ENCODE data around the gene CD2AP. TPM values are rescaled to one million over a fixed set of nuclear protein-coding genes. Genes with fewer than 3 reads are reported as not detected.
A peak's percentile ranks its signal among the peaks of the same experiment; 100 is the strongest.
"Not testable (repeated sequence)": the region's sequence is repeated elsewhere in the genome, so short reads cannot be mapped to it uniquely, and the experiment has no call there.

Gene CD2AP
- total RNA-seq, 4 donors from 2014 or later, result 49.8 to 140 (median 93.3) TPM

- Histone ChIP-seq H3K36me3 (no peaks in the 10 kb centered on the region), H3K27me3 (no peaks in the 10 kb centered on the region), H3K4me1 (peaks cover 4 to 54% (median 37%) of the 10 kb centered on the region in 4 donors), H3K9me3 (no peaks in the 10 kb centered on the region), H3K4me3 (peak overlapping the region; percentile 60 to 96 (median 91)), H3K27ac (peak overlapping the region; percentile 97 to 99 (median 98))
- 0 to 3% methylated on average over 5 to 25 of the region's 31 CpGs for WGBS, 2 donors (ENCODE audit: low coverage in 1 of 2)
- intact Hi-C loops (cut with DNase I; ENCODE audit: low total_unique reads), result no loop called here
- DNase-seq, result peak; percentile 41
- TF ChIP-seq EP300 (IDR thresholded peaks at IDR 0.05; ENCODE audit: low read depth) (no peak), POLR2AphosphoS5 (IDR thresholded peaks at IDR 0.05) (peak in 2 of 3 donors; percentile 41), POLR2A (IDR thresholded peaks at IDR 0.05) (peak; percentile 57)
- in situ Hi-C loops (cut with MboI; ENCODE audit: low pct_ligation_motif_present in 1 of 4, low pct_unique_long_range_greater_than_20kb in 1 of 4, low sequenced_read_pairs in 3 of 4), result no loop called here
These were observed 897 bp downstream of the CD2AP start for GRCh38 chr6:47478233-47479139.

DNA sequence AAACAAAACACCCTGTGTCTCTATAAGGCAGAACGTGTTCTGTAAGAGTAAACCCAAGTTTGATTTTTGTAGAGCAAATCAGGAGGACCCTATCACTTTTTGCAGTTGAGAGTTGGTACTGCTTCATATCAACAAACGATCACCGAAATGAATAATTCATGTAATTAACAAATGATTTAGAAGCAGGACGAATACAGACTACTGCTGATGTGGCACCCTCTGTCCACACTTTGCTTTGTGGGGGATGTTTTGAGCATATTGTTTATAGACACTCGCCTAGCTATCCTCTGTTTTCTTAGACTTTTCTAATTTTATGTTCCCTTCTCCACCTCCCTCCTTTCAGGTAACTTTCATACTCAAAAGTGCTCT is 1.5 kb downstream of the CD2AP start:
- no peaks in the 10 kb centered on the region for H3K27me3 ChIP-seq
- DNase-seq, result no peak
- peak overlapping the region; percentile 97 to 99 (median 98) for H3K27ac ChIP-seq
- H3K4me3 ChIP-seq, result peak overlapping the region; percentile 60 to 96 (median 91)
- no peaks in the 10 kb centered on the region for H3K9me3 ChIP-seq
- TF ChIP-seq POLR2A (IDR thresholded peaks at IDR 0.05) (no peak), EP300 (IDR thresholded peaks at IDR 0.05; ENCODE audit: low read depth) (no peak), POLR2AphosphoS5 (IDR thresholded peaks at IDR 0.05) (no peak)
- TF ChIP-seq, protein P1, sequence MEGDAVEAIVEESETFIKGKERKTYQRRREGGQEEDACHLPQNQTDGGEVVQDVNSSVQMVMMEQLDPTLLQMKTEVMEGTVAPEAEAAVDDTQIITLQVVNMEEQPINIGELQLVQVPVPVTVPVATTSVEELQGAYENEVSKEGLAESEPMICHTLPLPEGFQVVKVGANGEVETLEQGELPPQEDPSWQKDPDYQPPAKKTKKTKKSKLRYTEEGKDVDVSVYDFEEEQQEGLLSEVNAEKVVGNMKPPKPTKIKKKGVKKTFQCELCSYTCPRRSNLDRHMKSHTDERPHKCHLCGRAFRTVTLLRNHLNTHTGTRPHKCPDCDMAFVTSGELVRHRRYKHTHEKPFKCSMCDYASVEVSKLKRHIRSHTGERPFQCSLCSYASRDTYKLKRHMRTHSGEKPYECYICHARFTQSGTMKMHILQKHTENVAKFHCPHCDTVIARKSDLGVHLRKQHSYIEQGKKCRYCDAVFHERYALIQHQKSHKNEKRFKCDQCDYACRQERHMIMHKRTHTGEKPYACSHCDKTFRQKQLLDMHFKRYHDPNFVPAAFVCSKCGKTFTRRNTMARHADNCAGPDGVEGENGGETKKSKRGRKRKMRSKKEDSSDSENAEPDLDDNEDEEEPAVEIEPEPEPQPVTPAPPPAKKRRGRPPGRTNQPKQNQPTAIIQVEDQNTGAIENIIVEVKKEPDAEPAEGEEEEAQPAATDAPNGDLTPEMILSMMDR (IDR thresholded peaks at IDR 0.05), result no peak
- intact Hi-C loops (cut with DNase I; ENCODE audit: low total_unique reads) (no loop called here), in situ Hi-C loops (cut with MboI; ENCODE audit: low pct_ligation_motif_present in 1 of 4, low pct_unique_long_range_greater_than_20kb in 1 of 4, low sequenced_read_pairs in 3 of 4) (no loop called here)
- no peaks in the 10 kb centered on the region for H3K36me3 ChIP-seq
- H3K4me1 ChIP-seq, result peaks cover 4 to 60% (median 41%) of the 10 kb centered on the region in 4 donors
- 2 to 5% methylated on average over 5 of the region's 5 CpGs for WGBS, 2 donors (ENCODE audit: low coverage in 1 of 2)

DNA sequence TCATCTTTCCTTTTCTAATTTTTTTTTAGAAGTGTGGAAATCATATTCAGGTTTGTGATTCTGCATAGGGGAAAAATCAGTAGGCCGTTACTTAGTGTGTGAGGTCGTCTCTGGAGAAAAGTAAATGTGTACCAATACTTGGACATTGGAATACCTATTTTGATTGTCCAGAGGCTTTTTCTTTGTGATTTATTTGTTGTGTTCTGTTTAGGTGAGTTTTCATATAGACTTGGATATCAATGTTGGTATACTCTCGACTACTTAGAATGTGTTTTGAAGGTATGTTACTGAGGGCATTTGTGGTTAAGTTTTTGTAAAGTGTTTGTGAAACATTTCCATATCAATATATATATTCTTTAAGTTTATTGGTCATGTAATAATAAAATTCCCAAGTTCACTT is 2.3 kb downstream of the CD2AP start:
- H3K4me1 ChIP-seq, result peaks cover 4 to 68% (median 47%) of the 10 kb centered on the region in 4 donors

DNA sequence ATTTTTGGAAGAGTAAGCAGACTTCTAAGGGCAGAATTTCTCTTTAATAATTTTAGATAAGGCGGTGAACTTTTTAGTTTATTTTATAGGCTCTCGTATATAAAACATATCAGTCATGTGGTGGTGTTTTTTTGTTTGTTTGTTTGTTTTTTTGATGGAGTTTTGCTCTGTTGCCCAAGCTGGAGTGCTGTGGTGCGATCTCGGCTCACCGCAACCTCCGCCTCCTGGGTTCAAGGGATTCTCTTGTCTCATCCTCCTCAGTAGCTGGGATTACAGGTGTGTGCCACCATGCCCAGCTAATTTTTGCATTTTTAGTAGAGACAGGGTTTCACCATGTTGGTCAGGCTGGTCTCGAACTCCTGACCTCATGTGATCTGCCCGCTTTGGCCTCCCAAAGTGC is 3.6 kb downstream of the CD2AP start:
- DNase-seq; H3K9me3 ChIP-seq; in situ Hi-C loops (cut with MboI; ENCODE audit: low pct_ligation_motif_present in 1 of 4, low pct_unique_long_range_greater_than_20kb in 1 of 4, low sequenced_read_pairs in 3 of 4); H3K36me3 ChIP-seq; H3K4me3 ChIP-seq; intact Hi-C loops (cut with DNase I; ENCODE audit: low total_unique reads); H3K27me3 ChIP-seq: not testable (repeated sequence)
- Histone ChIP-seq H3K27ac (peak overlapping the region in 1 of 4 donors; percentile 11), H3K4me1 (peaks cover 4 to 76% (median 53%) of the 10 kb centered on the region in 4 donors)
- 93 to 98% methylated on average over 6 to 8 of the region's 8 CpGs for WGBS, 2 donors (ENCODE audit: low coverage in 1 of 2)

More for the DNA sequence above, 2.3 kb downstream of the CD2AP start:
- Histone ChIP-seq H3K4me3 (peak overlapping the region in 3 of 4 donors; percentile 88 to 96 (median 94)), H3K9me3 (no peaks in the 10 kb centered on the region), H3K27me3 (no peaks in the 10 kb centered on the region), H3K27ac (peak overlapping the region in 3 of 4 donors; percentile 97 to 99 (median 99)), H3K36me3 (no peaks in the 10 kb centered on the region)
- in situ Hi-C loops (cut with MboI; ENCODE audit: low pct_ligation_motif_present in 1 of 4, low pct_unique_long_range_greater_than_20kb in 1 of 4, low sequenced_read_pairs in 3 of 4), result no loop called here
- DNase-seq, result no peak
- intact Hi-C loops (cut with DNase I; ENCODE audit: low total_unique reads), result no loop called here
- TF ChIP-seq, protein P1 (IDR thresholded peaks at IDR 0.05), result no peak
- TF ChIP-seq EP300 (IDR thresholded peaks at IDR 0.05; ENCODE audit: low read depth), result no peak
- TF ChIP-seq POLR2AphosphoS5 (IDR thresholded peaks at IDR 0.05), result no peak
- no peak for TF ChIP-seq POLR2A (IDR thresholded peaks at IDR 0.05)
- 39 to 49% methylated on average over 3 of the region's 3 CpGs for WGBS, 2 donors (ENCODE audit: low coverage in 1 of 2)

GRCh38 chr6:47481806-47482205 is 4.2 kb downstream of the CD2AP start:
- no peaks in the 10 kb centered on the region for H3K36me3 ChIP-seq
- no peak overlapping the region for H3K4me3 ChIP-seq
- TF ChIP-seq POLR2A (IDR thresholded peaks at IDR 0.05) (no peak), EP300 (IDR thresholded peaks at IDR 0.05; ENCODE audit: low read depth) (no peak), POLR2AphosphoS5 (IDR thresholded peaks at IDR 0.05) (no peak)
- TF ChIP-seq, protein P1 (IDR thresholded peaks at IDR 0.05), result no peak
- H3K9me3 ChIP-seq, result no peaks in the 10 kb centered on the region
- intact Hi-C loops (cut with DNase I; ENCODE audit: low total_unique reads) (no loop called here), in situ Hi-C loops (cut with MboI; ENCODE audit: low pct_ligation_motif_present in 1 of 4, low pct_unique_long_range_greater_than_20kb in 1 of 4, low sequenced_read_pairs in 3 of 4) (no loop called here)
- peaks cover 4 to 75% (median 58%) of the 10 kb centered on the region in 4 donors for H3K4me1 ChIP-seq
- H3K27ac ChIP-seq, result peak overlapping the region in 3 of 4 donors; percentile 4 to 68 (median 11)
- no peaks in the 10 kb centered on the region for H3K27me3 ChIP-seq
- no peak for DNase-seq

All from transverse colon (tissue), 4 donors.